H1 (cell line): Measurements from ENCODE around the gene ARHGAP15. TPM values are rescaled to one million over a fixed set of nuclear protein-coding genes. Genes with fewer than 3 reads are reported as not detected.

Experiments
- BACH1 ChIP-seq: IDR thresholded peaks from 2 replicates; pipeline ENCODE4 v1.6.1; 2012; ENCODE audit warnings: low read length, improper control_type of control experiment
- CEBPB ChIP-seq: IDR thresholded peaks from 2 replicates; pipeline ENCODE4 v1.6.1; 2012; ENCODE audit warnings: low read depth, low read length
- POLR2A ChIP-seq, 2 experiments: IDR thresholded peaks; 1 replicate in 1 of 2; 2 replicates in 1 of 2; pipeline ENCODE4 v1.6.1; 2011; ENCODE audit warnings: low read depth in 2 of 2, low read length in 2 of 2, mild to moderate bottlenecking in 2 of 2; ENCODE audit errors: control extremely low read depth in 1 of 2
- POU5F1 ChIP-seq: IDR thresholded peaks from 2 replicates; pipeline ENCODE4 v1.6.1; 2011; ENCODE audit warnings: low read depth, mild to moderate bottlenecking, low read length, moderate library complexity
- SIRT6 ChIP-seq: IDR thresholded peaks from one replicate; pipeline ENCODE4 v1.7.1; 2012; ENCODE audit warnings: low read length, inconsistent platforms
- polyA plus RNA-seq, 7 experiments: library from polyadenylated mRNA; depleted of rRNA in 3 of 7; stranded (reverse) in 5 of 7; unstranded in 2 of 7; fragments of >200 nt in 5 of 7; fragments of 200-250 nt in 2 of 7; gene quantifications; 1 replicate in 5 of 7; 2 replicates in 1 of 7; 4 replicates in 1 of 7; pipeline versions ENCODE4 v1.2.1 to v1.2.3, GENCODE V29; 2011 to 2013; ENCODE audit warnings: missing spikeins in 2 of 7, mixed read lengths in 2 of 7
- total RNA-seq: library from RNA; stranded (reverse); fragmentation: NEBNext Ultra II Directional; extraction: Animal tissue kit (Norgen Biotek cat#: 25700); gene quantifications from 2 replicates; pipeline ENCODE4 v1.2.1, GENCODE V29; 2021

Gene ARHGAP15
- total and polyA plus RNA-seq, 2 of the 8 experiments (the other 6 are each of a cell fraction or from before 2014, with no cell fraction given): not detected

- TF ChIP-seq BACH1 (no peak), CEBPB (no peak), POU5F1 (no peak), POLR2A (IDR thresholded peaks at IDR 0.05; ENCODE audit: control extremely low read depth in 1 of 2, low read depth in 2 of 2, low read length in 2 of 2) (no peak), SIRT6 (no peak)
- TF ChIP-seq, all 59 proteins: peak for 0
These were observed 435.2 kb downstream of the ARHGAP15 start (continued) for GRCh38 chr2:143564419-143564818.
